ENCODE measurements around the gene SGMS1.

The SGMS1 gene

DNA sequence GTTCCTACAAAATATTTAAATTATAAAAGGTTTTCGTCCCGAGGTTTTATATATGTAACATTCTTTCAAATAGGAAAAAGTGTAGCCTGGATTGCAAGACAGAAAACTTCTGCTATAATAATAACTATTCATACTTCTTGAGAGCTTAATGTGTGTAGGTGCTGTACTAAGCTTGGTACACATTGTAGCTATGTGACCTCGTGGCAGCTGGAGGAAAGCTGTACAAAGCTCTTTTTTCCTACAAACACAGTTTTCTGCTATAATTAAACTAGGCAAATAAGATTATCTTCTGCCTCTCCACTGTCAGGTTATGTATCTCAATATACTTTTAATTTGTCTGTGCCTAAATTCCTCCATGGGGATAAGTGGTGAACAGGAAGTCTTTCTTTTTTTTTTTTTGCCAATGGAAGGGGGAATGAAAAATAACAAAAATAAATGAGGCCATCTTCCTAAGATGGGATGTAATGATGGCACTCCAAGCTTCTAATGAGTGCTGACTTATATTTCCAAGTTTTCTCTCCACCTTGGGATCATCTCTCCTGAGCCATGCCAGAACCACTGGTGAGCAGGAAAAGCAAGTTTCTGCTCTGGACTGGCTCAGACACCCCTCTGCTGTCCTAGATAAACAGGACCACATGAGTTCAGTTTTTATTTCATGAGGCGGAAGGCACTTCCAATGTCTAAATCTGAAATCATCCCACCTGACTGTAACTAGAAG lies 9.9 kb downstream of the SGMS1 start:
- DNase-seq = peak in 3 of 56 donors; percentile 10 to 14 (median 12)

DNA sequence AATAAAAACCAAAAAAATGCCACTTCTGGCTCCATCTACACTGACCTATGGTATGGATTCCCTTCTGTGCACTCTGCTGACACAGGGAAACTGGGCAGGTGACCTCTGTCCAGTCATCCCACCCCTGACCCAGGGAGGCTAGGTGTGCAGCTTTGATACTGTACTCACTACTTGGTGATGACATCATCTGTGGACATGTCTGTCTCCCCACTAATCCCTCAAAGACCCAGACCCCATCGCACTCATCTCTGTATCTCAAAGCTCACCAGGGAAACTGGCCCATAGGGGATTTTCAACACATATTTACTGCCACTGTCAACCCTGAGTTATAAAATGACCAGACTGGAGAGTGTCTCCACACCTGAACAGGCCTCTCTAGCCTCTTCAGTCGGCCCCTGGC lies 10.6 kb downstream of the SGMS1 start:
- no peak for DNase-seq

DNA sequence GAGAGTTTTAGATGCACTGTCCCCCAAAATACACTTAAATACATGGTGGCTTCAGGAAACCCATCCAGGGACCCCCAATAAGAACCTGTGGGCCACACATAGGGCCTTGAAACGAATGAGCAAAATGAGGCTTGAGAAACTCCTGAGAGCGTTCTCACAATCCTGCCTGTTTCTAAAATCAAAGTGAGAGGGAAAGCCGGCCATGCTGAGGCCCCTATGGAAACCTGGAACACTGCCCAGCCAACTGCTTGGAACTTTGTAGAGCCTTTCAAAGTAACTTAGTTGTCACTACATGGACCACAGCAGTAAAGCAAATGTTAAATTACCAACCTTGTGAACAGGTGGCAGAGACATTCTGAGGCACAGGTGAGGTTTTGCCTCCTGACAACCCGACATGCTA lies 13.4 kb downstream of the SGMS1 start:
- DNase-seq = peak in 10 of 56 donors; percentile 6 to 62 (median 30)

DNA sequence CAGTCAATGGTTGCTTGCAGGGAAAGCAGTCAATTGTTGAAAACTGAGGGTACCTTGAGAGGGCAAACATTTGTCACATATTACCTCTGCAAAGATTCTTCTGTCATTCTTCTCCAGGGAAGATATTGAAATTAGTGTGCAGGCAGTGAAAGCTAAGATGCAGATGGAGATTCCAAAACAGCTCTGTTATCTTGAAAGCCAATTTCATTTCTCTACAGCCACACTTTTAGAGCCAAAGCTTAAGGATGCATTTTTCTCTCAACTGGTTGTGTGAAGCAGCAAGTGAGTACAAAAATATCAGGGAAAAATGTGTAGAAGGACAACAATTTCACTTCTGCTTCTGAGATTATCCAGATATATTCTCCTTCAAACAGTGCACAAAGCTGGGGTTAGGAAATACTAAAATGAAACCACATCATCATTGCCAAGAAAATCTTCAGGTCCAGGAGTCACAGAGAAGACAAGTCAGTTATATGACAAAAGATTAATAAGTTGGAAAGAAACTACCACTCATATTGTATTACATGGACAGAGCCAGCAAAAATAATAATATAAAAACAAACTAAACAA lies 16.3 kb downstream of the SGMS1 start:
- DNase-seq = no peak

DNA sequence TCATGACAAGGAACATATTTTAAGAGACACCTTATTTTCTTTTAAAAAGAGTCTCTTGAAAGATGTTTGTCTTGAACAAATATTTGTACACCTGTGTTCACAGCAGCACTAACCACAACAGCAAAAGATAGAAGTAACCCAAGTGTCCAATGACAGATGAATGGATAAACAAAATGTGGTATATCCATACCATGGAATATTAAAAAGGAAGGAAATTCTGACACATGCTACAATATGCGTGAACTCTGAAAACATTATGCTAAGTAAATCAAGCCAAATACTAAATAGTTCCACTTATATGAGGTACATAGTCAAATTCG lies 17.8 kb downstream of the SGMS1 start:
- no peak for DNase-seq

DNA sequence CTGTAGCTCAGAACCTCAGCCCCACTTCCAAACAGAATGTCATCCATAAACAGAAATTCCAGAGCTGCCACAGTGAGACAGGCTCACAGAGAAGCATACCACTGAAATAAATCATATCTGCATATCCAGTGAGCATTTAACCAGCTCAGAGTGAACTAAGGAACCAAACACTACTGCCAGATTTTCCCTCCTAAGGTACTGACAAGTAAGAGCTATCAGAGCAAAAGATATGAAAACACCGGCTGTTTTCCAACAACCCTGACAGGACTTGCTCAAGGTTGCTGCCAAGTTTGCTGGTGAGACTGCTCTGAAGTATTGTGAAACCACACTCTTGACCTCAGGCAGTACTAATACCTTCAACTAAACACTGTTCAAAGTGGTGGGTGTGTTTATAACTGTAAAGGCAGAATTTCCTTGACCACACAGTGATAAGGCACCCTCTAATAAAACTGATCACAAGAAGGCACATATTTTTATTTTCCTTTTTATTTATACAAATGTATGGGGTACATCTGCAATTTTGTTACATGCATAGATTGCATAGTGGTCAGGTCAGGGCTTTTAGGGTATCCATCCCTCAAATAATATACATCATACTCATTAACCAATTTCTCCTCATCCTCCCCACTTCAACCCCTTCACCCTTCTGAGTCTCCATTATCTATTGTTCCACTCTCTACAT lies 18.3 kb downstream of the SGMS1 start:
- no peak for DNase-seq

DNA sequence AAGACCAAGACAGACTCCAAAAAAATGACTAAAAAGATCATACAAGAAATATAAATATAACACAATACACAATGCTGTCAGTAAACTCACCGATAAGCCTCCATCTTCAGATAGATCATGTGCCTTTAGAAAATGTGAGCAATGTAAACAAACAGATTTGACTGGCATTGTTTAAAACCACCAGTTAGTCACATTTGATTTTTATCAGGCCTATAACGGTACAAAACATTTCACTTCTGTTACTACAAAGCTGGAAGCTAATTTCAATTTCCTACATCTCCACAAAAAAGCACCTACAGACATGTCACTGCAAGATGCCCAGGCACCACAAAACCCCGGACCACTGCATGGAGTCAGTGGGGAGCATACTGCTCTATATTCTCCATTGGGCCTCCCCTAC lies 18.9 kb downstream of the SGMS1 start:
- DNase-seq = no peak

DNA sequence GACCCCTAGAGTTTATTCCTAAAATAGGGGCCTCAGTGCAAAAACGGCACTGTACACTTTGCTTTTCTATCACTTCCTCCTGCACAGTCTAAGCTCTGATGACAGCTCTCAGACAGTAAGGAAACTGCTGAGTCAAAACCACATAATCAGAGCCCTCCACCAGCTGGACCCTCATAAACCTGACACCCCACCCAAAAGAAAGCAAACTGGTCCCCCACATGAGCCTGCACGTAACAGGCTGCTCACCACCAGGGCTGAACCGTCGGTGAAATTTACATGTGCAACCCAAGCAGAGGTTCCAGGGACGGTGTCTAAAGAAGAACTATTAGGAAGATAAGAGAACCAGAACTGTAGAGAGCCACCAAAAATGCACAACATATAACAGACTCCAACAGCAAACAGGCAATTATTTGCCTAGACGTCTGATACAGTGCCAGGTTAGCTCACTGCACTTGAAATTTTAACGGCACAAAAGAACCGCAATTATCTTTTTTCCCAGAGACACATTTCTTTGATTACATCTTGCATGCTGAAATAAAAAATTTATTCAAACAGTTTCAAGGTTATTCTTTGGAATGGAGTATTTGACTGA lies 19.6 kb downstream of the SGMS1 start:
- DNase-seq = no peak

DNA sequence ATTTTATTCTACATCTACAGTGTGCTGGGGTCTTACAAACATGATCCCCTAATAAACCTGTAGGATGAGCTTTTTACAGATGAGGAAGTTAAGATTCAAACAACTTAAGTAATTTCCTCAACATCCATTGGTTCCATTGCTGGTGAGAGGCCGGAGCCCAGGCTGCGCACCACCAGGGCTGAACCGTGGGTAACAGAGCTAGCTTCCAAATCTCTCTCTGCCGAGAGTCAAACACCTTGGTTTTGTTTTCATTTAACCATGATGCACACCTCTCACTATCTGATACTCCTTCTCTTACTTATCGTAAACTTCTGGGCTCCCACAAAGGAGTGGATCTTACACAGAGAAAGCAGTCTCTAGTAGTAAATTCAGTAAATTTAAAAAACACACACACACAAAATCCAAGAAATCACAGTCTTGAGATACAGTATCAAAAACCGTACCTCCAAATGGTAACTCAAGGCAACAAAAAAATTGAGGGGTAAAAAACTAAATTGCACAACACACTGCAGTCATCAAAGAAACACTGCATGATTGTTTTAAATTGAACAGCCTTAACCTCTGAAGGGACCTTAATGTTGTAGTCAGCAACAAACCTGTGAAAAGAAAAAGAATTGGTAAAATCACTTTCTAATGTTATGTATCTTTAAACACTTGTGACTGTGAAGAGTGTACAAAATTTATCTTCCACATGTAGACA lies 20.5 kb downstream of the SGMS1 start:
- no peak for DNase-seq

DNA sequence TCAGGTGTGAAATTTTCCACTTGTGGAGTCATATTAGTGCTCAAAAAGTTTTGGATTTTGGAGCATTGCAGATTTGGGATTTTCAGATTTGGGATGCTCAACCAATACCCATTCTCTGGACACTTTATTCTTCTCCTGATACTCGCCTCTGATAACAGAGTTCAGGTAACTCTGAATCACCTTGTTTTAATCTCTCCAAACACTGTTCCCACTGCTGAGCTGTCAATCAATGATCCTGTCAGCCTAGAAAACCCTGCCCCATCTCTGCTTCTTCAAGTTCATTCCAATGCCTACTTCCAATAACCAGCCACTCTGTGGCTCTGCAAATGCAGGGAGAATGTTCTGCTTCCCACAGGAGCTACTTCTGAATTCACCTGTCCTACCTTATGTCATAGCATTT lies 21.8 kb downstream of the SGMS1 start:
- no peak for DNase-seq

DNA sequence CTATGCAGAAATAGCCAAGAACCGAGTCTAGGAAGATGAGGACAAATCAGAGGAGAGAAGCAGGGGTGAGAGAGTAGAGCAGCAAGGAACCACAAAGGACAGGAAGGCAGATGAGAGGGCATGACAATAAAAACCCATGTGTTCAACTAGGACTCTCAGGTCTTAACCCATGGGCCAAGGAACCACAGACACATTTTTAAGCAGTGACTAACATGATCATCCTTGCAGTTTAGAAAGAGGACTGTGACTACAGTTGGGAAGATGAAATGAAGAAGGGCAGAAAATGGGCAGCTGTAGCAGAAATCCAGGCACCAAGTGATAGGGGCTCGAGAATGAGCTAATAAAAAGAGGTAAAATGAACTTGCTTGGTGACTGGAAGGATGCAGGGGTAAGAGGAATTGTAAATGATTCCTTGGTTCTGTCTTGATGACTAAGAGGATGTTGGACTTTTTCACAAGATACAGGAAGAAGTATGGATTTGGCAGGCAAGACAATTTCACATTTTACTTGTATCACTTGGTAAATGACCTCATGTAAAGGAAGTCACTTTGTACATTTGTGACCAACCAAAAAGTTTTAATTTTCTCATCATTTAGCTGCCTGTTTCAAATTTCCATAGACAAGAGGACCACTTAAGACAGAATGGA lies 22.8 kb downstream of the SGMS1 start:
- DNase-seq = no peak

DNA sequence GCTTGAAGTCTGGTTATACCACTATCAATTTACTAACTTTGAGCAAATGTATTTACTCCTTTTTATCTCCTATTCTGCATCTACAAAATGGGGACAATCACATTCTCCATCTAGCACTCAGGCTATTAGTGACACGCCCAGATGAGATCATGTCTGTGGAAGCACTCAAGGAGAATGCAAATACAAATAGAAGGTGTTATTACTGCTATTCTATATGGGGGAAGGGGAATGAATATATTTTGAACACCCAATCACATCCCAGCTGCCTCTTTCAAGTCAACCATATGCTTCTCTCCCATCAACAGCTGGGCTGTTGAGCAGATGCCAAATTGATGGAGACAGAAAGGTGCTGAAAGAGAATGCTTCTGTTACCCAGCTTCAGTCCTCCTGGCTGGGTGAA lies 23.5 kb downstream of the SGMS1 start:
- DNase-seq = no peak

DNA sequence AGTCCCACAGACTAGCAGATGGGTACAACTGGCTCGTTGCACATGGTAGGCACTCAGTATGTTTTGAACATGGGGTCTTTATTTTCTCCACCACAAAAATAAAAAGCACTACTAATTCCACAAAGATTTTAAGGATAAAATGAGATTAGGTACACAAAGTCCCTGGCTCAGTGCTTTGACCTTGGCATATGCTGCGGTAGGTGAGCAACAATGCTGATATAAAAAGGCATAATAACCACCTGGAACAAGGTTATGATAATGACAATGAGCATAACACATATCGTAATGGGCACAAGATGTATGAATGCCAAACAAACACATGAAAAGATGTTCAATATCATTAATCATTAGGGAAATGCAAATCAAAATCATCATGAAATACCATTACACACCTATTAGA lies 26.9 kb downstream of the SGMS1 start:
- DNase-seq = no peak

DNA sequence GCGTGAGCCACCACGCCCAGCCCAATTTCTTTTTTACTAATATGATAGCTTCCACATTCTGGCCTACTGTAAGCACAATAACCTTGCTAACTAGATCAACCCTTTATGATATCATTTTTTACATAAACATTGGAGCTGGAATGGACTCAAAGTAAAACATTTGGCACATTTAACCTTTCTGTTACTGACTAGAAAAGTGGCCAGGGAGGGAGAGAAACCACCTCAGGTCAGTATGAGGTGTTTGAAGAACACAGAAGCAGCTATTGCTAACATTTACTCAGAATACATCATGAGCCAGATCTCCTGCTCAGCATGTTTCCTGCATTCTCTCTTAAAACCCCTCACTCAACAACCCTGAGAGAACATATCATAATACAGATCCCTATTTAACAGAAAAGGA lies 27.3 kb downstream of the SGMS1 start:
- no peak for DNase-seq

DNA sequence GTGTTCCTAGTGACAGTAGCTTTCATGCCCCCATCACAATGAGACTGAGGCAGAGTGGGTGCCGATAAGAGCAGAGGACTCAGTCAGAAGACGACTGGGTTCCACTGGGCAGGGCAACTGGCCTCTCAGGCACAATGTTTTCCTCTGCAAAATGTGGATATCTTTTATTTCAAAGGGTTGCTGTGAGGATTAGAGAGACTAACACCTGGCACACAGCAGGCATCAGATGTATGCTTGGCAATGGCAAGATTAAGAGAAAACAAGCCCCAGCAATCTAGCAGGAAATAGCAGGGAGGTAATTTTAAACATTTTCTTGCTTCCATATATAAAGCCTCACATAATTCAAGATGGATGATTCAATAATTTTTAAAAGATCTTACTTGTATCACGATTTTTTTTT lies 28.0 kb downstream of the SGMS1 start:
- no peak for DNase-seq

DNA sequence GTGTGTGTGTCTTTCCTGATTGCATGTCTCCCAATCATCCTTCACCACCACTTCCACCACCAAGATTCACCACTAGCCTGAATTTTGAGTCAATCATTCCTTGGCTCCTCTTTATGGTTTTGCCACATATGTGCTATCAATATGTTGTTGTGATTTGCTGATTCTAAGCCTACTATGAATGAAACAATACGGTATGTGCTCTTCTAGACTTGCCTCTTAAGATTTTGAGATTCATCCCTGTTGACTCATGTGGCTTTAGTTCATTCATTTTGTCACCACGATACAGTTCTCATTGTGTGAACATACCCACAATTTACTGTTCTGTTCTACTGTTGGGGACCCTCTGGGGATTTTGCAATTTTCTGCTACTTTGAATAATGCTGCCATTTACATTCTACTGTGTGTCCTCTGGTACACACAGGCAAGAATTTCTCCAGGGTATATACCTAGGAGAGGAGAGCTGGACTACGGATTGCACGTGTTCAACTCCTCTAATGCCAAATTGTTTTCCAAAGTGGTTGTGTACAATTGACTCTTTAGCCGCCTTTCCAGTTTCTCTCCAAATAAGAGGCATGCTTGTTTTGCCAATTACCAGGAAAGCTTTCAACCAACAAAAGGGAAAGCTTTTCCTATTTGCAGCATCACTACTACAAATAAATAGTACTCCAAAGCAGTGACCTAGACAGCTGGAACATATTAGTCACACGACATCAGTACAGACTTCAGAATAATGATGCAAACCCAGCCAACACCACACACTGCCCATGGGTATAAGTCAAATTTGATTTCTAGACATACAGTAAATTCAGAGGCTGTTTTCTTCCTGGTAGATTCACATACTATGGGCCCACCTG lies 30.0 kb downstream of the SGMS1 start:
- DNase-seq = no peak

DNA sequence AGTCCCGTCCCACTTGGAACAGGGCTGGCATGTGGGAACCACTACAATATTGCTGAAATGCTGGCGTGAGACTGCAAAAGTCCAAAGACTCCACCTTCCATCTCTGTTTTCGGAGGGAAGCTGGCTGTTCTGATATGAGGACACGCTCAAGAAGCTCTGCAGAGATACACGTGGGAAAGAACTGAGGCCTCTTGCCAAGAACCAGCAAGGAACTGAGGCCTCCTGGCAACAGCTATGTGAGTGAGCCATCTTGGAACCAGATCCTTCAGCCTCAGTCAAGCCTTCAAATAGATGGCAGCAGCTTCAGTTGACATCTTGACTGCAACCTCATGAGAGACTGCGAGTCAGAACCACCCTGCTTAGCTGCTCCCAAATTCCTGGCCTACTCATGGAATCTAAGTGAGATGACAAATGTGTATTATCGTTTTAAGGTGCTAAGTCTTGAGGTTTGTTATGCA lies 30.8 kb downstream of the SGMS1 start:
- DNase-seq = no peak

DNA sequence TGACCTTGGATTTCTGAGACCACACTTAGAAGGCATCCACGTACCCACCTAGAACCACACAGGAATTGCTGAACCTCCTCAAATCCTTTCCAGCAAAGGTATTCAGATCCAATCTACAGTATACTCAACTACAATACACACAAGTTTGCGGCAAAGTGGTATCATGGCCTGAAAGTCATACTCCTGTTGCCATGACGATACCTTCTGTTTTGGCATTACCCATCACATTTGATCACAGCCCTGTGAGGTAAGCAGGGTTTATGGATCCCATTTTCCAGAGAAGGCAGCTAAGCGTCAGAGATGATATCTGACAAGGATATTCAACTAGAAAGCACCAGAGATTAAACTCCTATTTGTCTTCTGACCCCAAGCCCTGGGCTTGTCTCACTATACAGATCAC lies 32.8 kb downstream of the SGMS1 start:
- no peak for DNase-seq

DNA sequence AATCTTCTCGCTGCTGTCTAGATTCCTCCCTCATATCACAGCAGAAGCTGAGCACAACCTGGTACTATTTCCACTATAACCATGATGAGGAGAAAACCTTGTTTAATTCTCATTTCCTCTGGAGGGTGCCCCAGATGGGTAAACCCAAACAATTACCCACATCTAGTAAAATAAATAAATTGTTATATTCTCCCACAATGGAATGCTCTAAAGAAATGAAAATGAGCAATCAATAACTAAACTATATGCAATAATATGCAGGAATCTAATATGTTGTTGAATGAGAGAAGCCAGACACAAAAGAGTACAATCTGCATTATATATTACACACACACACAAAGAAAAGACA lies 37.0 kb downstream of the SGMS1 start:
- no peak for DNase-seq

DNA sequence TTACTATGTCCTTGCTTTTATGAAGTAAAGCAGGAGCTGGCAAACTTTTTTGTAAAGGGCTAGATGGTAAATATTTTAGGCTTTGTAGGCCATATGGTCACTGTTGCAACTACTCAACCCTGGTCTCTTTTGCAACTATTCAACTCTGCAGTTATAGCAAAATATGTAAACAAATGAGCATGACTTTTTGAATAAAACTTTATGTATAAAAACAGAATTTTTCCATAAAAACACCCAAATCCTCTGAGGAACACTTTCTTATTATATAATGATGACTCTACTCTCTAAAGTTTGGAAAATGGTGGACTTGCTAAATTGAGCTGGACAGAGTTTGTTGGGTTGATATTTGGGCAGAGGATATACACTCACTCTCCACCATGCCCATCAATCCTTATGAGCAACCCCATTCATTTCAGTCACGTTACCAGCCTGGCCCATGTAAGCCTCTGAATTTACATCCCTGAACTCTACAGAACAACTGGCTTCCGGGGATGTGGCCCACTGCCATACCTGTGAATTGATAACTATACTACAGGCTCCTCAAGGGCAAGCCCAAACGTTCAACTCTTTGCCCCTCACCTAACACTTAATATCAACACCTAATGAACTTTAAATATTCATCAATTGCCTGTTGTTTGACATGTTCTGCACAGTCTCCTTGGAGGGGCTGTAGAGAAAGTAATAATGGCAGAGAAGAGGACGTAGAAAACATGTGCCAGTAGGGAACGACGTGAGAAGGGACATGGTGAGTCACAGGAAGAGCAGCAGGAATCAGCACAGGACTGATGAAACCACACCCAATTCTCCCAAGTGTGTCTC lies 37.6 kb downstream of the SGMS1 start:
- DNase-seq = no peak
